Choroid plexus epithelial cell (primary cell): ENCODE measurements around the gene TXNRD2.

Experiments
- DNase-seq: peaks from one replicate; pipeline ENCODE4 v3.0.0-alpha.2; 2010; ENCODE audit warnings: low read depth
- H3K4me3 ChIP-seq: 2 replicates; pipeline ENCODE4 v1.5.1; 2011; ENCODE audit warnings: low read depth, mild to moderate bottlenecking, control low read depth, low read length, moderate library complexity
- TF ChIP-seq, protein P1 (sequence below): conservative IDR thresholded peaks from 2 replicates; pipeline ENCODE4 v1.5.1; 2011; ENCODE audit warnings: low read depth, mild to moderate bottlenecking, control low read depth, inconsistent platforms, low read length, moderate library complexity

The TXNRD2 gene

GRCh38 chr22:19895160-19895849 is 46.3 kb downstream of the TXNRD2 start:
- DNase-seq, result no peak
- TF ChIP-seq, protein P1, sequence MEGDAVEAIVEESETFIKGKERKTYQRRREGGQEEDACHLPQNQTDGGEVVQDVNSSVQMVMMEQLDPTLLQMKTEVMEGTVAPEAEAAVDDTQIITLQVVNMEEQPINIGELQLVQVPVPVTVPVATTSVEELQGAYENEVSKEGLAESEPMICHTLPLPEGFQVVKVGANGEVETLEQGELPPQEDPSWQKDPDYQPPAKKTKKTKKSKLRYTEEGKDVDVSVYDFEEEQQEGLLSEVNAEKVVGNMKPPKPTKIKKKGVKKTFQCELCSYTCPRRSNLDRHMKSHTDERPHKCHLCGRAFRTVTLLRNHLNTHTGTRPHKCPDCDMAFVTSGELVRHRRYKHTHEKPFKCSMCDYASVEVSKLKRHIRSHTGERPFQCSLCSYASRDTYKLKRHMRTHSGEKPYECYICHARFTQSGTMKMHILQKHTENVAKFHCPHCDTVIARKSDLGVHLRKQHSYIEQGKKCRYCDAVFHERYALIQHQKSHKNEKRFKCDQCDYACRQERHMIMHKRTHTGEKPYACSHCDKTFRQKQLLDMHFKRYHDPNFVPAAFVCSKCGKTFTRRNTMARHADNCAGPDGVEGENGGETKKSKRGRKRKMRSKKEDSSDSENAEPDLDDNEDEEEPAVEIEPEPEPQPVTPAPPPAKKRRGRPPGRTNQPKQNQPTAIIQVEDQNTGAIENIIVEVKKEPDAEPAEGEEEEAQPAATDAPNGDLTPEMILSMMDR, result no peak
- H3K4me3 ChIP-seq, result no peak overlapping the region

DNA sequence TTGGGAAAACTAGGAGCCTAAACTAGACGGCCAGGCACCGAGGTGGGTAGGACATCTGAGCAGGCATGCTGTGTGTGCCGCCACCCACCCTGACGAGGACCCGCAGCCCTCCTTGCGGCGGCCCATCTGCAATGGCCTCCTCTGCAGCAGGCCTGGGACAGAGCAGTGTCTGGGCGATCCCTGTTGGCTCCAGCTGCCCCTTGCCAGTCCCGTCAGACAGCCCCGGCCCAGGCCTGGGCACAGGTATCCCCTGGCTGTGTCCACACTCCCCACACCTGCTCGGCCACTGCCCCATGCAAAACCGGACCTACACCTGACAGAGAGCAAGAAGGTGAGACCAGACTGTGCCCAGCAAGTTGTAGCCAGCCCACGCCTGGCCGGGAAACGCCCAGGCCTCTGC is 48.3 kb downstream of the TXNRD2 start:
- TF ChIP-seq, protein P1, result no peak
- DNase-seq, result no peak
- no peak overlapping the region for H3K4me3 ChIP-seq

- H3K4me3 ChIP-seq, result no peak overlapping the region
- peak; percentile 38 for DNase-seq
- TF ChIP-seq, protein P1, result no peak
These were observed 48.7 kb downstream of the TXNRD2 start for GRCh38 chr22:19892925-19893324.

GRCh38 chr22:19892257-19892879 is 49.2 kb downstream of the TXNRD2 start:
- peak; percentile 70 for DNase-seq
- H3K4me3 ChIP-seq, result peak overlapping the region; percentile 33
- TF ChIP-seq, protein P1, result no peak

GRCh38 chr22:19891317-19892256 is 50.0 kb downstream of the TXNRD2 start:
- H3K4me3 ChIP-seq, result peak overlapping the region; percentile 33
- TF ChIP-seq, protein P1, result peak; percentile 22

DNA sequence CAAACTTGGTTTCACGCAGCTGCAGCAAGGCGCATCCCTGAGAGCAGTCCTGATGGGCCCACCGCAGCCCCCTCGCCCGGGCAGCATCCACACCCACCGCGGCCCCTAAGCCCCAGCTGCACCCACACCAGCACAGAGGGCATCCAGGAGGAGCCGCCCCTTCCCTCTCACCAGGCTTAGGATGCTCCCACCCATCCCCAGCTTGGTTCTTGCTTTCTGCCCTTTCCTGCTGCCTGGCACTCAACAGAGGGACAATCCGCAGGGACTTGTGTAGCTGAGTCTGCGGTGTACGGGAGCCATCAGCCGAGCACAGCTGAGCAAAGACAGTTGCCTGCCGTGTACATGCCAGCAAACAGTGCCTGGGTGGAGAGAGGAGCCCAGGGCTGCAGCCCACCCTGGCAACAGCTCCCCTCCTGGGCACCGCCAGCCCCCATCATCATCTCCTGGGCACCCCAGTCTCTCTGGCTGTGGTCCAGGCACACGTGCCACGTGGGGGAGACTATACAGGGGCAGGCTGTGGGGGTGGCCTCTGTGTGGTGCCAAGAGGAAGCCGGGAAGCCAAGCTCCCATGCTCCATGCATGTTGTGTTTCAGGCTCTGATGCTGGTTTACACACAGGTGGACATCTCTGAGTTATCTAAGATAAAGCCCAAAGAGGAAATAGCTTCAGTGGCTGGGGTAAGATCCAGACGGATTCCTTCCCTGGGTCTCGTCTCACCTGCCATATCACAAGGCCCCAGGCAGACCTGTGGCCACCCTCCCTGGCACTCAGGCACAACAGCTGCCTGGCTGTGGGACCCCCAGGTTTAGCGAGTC is 50.9 kb downstream of the TXNRD2 start:
- TF ChIP-seq, protein P1, result no peak
- no peak overlapping the region for H3K4me3 ChIP-seq
- DNase-seq, result no peak

More at GRCh38 chr22:19891317-19892256, 50.0 kb downstream of the TXNRD2 start:
- DNase-seq, result peak; percentile 85
